GM21515 (cell line): ENCODE data around the gene SGPL1.
A peak's percentile ranks its signal among the peaks of the same experiment; 100 is the strongest.
"Not testable (repeated sequence)": the region's sequence is repeated elsewhere in the genome, so short reads cannot be mapped to it uniquely, and the experiment has no call there.

Source experiments
- ATAC-seq: cut with Tn5 transposase; IDR thresholded peaks from one replicate; pipeline ENCODE4 v1.9.1; 2021; ENCODE audit not compliant: unreplicated experiment

SGPL1 gene

GRCh38 chr10:70815504-70816219, at the start of gene SGPL1:
TSS of gene SGPL1 (plus strand) at chr10:70815948. CDS start at chr10:70816854, 906 bp downstream.
- ATAC-seq: peak; percentile 87

- not testable (repeated sequence) for ATAC-seq
These were observed 47.6 kb upstream of the SGPL1 start for GRCh38 chr10:70768026-70768685.

- no peak for ATAC-seq
These were observed 46.6 kb upstream of the SGPL1 start for GRCh38 chr10:70769121-70769520.

DNA sequence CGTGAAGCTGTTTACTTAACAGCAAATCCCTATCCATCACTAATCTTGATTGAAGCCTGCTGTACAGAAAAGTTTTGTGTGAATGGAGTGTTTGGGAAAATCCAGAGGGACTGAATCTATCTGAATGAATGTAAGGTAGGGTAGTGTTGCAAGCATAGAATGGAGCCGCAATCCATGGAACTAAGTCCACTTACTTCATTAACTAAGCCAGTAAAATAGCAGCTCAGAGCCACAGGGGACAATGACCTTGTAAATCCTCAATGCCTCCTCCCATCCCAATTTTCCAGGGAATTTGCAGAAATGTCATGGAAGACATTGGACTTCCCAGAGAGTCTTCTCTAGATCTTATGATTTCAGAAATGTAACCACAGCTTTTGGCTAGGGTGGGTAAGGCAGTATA, 45.7 kb upstream of the SGPL1 start:
- no peak for ATAC-seq

DNA sequence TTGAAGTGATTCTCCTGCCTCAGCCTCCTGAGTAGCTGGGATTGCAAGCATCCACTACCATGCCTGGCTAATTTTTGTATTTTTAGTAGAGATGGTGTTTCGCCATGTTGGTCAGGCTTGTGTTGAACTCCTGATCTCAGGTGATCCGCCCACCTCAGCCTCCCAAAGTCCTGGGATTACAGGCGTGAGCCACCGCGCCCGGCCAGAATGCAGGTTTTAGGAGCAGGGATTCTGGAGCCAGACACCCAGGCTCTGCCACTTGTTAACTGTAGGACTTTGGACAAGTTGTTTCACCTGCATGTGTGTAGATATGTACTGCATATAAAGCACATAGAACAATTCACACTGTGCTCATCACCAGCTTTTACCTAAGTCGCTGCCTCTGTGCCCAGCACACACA, 45.2 kb upstream of the SGPL1 start:
- not testable (repeated sequence) for ATAC-seq

GRCh38 chr10:70771311-70772194, 44.2 kb upstream of the SGPL1 start:
- no peak for ATAC-seq

- ATAC-seq: no peak
These were observed 43.1 kb upstream of the SGPL1 start for GRCh38 chr10:70772627-70773026.

- ATAC-seq: no peak
These were observed 42.3 kb upstream of the SGPL1 start for GRCh38 chr10:70773461-70773860.

GRCh38 chr10:70773965-70774809, 41.6 kb upstream of the SGPL1 start:
- no peak for ATAC-seq

GRCh38 chr10:70774810-70775678, 40.7 kb upstream of the SGPL1 start:
- no peak for ATAC-seq

- ATAC-seq: no peak
These were observed 39.9 kb upstream of the SGPL1 start for GRCh38 chr10:70775679-70776454.

DNA sequence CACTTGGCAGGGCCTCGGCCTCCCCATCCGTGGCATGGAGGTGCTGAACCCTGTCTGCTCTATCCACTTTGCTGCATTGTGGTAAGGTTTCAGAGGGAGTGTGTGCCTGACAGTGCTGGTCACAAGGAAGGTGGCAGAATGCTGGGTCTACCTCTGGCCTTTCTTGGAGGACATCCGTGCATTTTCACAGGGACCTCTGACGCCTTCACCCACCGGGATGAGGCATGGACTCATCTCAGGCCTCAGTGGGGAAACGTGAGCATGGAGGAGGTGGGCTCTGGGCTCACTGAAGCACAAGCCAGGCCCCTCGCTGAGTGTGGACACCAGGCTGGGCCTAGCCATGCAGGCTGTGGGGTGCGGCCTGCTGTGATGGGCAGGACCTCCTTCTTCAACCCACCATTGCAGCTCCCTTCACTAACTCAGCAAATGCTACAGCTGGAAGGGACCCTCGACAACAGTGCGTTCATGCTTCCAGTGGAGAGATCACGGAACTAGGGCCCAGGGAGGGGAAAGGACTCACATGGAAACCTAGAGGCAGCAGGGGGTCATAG, 39.2 kb upstream of the SGPL1 start:
- no peak for ATAC-seq

- no peak for ATAC-seq
These were observed 38.5 kb upstream of the SGPL1 start for GRCh38 chr10:70777063-70777875.

DNA sequence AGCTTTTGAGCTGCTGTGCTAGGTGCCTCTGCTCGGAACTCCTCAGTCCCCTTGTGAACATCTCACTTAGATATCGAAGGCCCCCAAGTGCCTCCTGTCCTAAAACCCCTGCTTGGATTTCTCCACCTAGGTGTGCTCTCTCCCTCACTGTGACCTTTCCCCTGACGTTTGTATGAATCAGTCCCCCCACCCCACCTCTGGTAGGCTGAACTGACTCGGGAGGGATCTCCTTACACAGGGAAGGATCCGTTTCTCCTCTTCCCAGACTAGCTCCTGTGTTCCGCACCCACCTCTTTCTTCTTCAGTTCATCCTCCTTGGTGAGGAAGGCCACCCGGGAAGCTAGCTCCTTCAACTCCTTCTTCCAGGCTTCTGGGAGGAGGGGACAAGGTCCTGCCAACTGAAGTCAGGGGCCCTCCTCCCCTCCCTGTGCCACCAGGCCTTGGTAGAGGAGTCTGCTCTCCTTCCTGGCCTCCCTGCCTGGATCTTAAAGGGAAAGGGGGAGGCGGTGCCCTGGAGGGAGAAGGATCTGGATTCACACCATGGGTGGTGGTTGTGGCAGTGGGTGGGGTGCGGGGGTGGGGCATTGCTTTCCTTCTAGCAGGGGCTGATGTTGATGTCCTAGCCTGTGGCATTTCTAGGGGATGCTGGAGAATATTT, 37.4 kb upstream of the SGPL1 start:
- no peak for ATAC-seq

GRCh38 chr10:70779088-70779487, 36.7 kb upstream of the SGPL1 start:
- ATAC-seq: no peak

- no peak for ATAC-seq
These were observed 36.0 kb upstream of the SGPL1 start for GRCh38 chr10:70779511-70780369.
